ENCODE data around the gene CAB39L. TPM values are rescaled to one million over a fixed set of nuclear protein-coding genes. Genes with fewer than 3 reads are reported as not detected.

The CAB39L gene
- total RNA-seq, 2 donors from 2014 or later: 5.3 to 8.6 TPM

DNA sequence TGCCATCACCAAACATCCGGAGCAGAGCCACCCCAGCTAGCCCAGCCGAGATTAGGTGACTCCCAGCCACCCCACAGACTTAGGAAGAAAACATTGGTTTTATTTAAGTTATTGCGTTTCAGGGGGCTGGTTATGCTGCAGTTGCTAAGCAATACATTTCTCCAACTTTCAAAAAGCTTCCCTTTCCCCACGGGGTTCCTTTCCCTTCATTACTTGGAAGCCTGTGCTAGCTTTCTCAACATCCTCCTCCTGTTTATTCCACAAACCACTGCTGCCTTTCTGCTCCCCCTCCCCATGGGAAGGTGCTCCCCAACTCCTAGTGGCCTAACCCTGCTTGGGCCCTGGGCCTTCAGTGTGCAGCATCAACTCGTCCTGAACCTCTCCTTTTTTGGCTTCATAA is 143.6 kb downstream of the CAB39L start:
- no peak for DNase-seq
- Mint-ChIP-seq H3K27ac (no peak overlapping the region), H3K4me3 (no peak overlapping the region), H3K4me1 (peaks cover 9% of the 10 kb centered on the region), H3K36me3 (ENCODE audit: low read depth) (peaks cover 3% of the 10 kb centered on the region), H3K9me3 (no peaks in the 10 kb centered on the region), H3K27me3 (ENCODE audit: insufficient read depth) (no peaks in the 10 kb centered on the region)
- no peaks in the 10 kb centered on the region for H3K36me3 ChIP-seq (ENCODE audit: control insufficient read depth, insufficient read depth, low read length)
- no peak overlapping the region for H3K27ac ChIP-seq (ENCODE audit: low read depth, low read length)
- 84 to 91% methylated on average over 4 to 5 of the region's 5 CpGs for WGBS, 2 experiments (ENCODE audit: insufficient coverage in 1 of 2, insufficient read length in 1 of 2)
- H3K9ac ChIP-seq (ENCODE audit: extremely low read depth, low read length, poor library complexity, severe bottlenecking): no peak overlapping the region
- no peak overlapping the region for H3K4me3 ChIP-seq (ENCODE audit: low read length)
- H3K9me3 ChIP-seq (ENCODE audit: control insufficient read depth, low read length): no peaks in the 10 kb centered on the region
- H3K27me3 ChIP-seq (ENCODE audit: control insufficient read depth, insufficient read depth, low read length, poor library complexity, severe bottlenecking): no peaks in the 10 kb centered on the region
- H3K4me1 ChIP-seq (ENCODE audit: control insufficient read depth, insufficient read depth, low read length): no peaks in the 10 kb centered on the region
- TF ChIP-seq, protein P1, sequence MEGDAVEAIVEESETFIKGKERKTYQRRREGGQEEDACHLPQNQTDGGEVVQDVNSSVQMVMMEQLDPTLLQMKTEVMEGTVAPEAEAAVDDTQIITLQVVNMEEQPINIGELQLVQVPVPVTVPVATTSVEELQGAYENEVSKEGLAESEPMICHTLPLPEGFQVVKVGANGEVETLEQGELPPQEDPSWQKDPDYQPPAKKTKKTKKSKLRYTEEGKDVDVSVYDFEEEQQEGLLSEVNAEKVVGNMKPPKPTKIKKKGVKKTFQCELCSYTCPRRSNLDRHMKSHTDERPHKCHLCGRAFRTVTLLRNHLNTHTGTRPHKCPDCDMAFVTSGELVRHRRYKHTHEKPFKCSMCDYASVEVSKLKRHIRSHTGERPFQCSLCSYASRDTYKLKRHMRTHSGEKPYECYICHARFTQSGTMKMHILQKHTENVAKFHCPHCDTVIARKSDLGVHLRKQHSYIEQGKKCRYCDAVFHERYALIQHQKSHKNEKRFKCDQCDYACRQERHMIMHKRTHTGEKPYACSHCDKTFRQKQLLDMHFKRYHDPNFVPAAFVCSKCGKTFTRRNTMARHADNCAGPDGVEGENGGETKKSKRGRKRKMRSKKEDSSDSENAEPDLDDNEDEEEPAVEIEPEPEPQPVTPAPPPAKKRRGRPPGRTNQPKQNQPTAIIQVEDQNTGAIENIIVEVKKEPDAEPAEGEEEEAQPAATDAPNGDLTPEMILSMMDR (conservative IDR thresholded peaks at IDR 0.05): no peak

DNA sequence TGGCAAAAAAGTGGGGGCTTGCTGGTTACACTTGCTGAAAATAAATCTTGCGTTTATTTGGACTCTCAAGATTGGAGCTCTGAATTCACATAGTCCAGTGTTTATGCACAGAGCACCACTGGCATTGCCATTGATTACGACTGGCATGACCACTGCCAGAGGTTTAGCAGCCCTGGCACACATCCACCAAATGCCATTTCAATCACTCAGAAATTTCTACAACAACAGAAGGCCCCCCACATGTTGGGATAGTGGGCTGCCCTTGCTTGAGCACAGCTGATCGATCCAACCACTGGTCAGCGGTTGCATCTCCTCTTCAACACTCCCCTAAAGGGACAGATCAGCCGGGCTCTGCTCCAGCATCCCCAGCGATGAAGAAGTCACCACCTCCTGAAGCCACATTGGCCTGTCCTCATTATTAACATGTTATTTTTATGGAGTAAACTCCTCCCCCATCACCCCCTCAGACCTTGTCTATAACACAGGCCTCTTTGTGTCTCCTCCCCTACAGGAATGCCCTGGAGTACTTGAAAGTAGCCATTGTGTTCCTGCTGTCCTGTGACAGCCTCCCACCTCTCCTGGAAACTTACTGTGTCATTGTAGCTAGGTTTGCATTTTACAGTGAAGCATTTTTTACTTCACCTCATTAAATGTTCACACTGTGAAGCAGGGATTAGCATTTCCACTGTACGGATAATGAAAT is 144.8 kb downstream of the CAB39L start:
- H3K4me3 Mint-ChIP-seq: no peak overlapping the region
- no peaks in the 10 kb centered on the region for H3K9me3 Mint-ChIP-seq
- 91 to 94% methylated on average over 7 of the region's 7 CpGs for WGBS, 2 experiments (ENCODE audit: insufficient coverage in 1 of 2, insufficient read length in 1 of 2)

DNA sequence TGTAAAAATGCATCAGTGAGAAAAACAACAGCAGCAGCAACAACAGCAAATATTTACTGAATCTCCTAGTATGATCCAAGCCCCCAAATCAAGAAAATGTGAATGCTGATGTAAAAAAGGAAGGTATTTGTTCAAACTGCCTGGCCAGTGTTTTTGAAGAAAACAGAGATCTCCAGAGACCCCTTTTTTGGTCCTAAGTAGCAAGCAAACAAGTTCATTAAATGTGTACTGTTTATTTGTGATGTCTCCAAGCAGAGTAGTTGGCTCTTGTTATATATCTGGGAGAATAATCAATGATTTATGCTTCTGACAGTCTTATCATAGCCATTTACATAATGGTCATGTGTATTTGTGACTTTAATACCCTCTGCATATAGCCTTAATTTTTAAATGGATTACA is 145.4 kb downstream of the CAB39L start:
- Histone ChIP-seq H3K27ac (ENCODE audit: low read depth, low read length) (no peak overlapping the region), H3K36me3 (ENCODE audit: control insufficient read depth, insufficient read depth, low read length) (no peaks in the 10 kb centered on the region), H3K4me3 (ENCODE audit: low read length) (no peak overlapping the region), H3K4me1 (ENCODE audit: control insufficient read depth, insufficient read depth, low read length) (no peaks in the 10 kb centered on the region), H3K27me3 (ENCODE audit: control insufficient read depth, insufficient read depth, low read length, poor library complexity, severe bottlenecking) (no peaks in the 10 kb centered on the region), H3K9me3 (ENCODE audit: control insufficient read depth, low read length) (no peaks in the 10 kb centered on the region), H3K9ac (ENCODE audit: extremely low read depth, low read length, poor library complexity, severe bottlenecking) (no peak overlapping the region)
- H3K36me3 Mint-ChIP-seq (ENCODE audit: low read depth): peaks cover 3% of the 10 kb centered on the region
- TF ChIP-seq, protein P1 (conservative IDR thresholded peaks at IDR 0.05): no peak
- H3K27ac Mint-ChIP-seq: no peak overlapping the region
- no peak overlapping the region for H3K4me3 Mint-ChIP-seq
- H3K4me1 Mint-ChIP-seq: peaks cover 9% of the 10 kb centered on the region
- DNase-seq: no peak
- no peaks in the 10 kb centered on the region for H3K9me3 Mint-ChIP-seq
- H3K27me3 Mint-ChIP-seq (ENCODE audit: insufficient read depth): no peaks in the 10 kb centered on the region

More for the DNA sequence above, 144.8 kb downstream of the CAB39L start:
- no peaks in the 10 kb centered on the region for H3K9me3 ChIP-seq (ENCODE audit: control insufficient read depth, low read length)
- Mint-ChIP-seq H3K4me1 (peaks cover 9% of the 10 kb centered on the region), H3K27ac (no peak overlapping the region), H3K27me3 (ENCODE audit: insufficient read depth) (no peaks in the 10 kb centered on the region), H3K36me3 (ENCODE audit: low read depth) (peaks cover 3% of the 10 kb centered on the region)
- H3K4me3 ChIP-seq (ENCODE audit: low read length): no peak overlapping the region
- no peak overlapping the region for H3K27ac ChIP-seq (ENCODE audit: low read depth, low read length)
- DNase-seq: no peak
- H3K36me3 ChIP-seq (ENCODE audit: control insufficient read depth, insufficient read depth, low read length): no peaks in the 10 kb centered on the region
- TF ChIP-seq, protein P1 (conservative IDR thresholded peaks at IDR 0.05): no peak
- no peak overlapping the region for H3K9ac ChIP-seq (ENCODE audit: extremely low read depth, low read length, poor library complexity, severe bottlenecking)
- no peaks in the 10 kb centered on the region for H3K4me1 ChIP-seq (ENCODE audit: control insufficient read depth, insufficient read depth, low read length)
- no peaks in the 10 kb centered on the region for H3K27me3 ChIP-seq (ENCODE audit: control insufficient read depth, insufficient read depth, low read length, poor library complexity, severe bottlenecking)
